ENCODE data around the gene FAM193A. TPM values are rescaled to one million over a fixed set of nuclear protein-coding genes. Genes with fewer than 3 reads are reported as not detected.
"Not testable (repeated sequence)": the region's sequence is repeated elsewhere in the genome, so short reads cannot be mapped to it uniquely, and the experiment has no call there.

Gene FAM193A
- polyA plus RNA-seq, 3 donors from 2014 or later, result 0.03 to 4.8 (median 0.94) TPM

GRCh38 chr4:2728806-2729532 is 192.5 kb downstream of the FAM193A start:
- Mint-ChIP-seq H3K36me3 (peaks cover 4 to 9% (median 4%) of the 10 kb centered on the region in 3 donors), H3K27me3 (ENCODE audit: low read depth in 3 of 3) (peaks cover 0 to 6% (median 3%) of the 10 kb centered on the region in 3 donors), H3K9me3 (no peaks in the 10 kb centered on the region), H3K4me3 (no peak overlapping the region), H3K4me1 (peaks cover 3 to 8% of the 10 kb centered on the region in 2 donors), H3K27ac (peak overlapping the region in 1 of 6 donors; percentile 17)
- DNase-seq, result no peak

DNA sequence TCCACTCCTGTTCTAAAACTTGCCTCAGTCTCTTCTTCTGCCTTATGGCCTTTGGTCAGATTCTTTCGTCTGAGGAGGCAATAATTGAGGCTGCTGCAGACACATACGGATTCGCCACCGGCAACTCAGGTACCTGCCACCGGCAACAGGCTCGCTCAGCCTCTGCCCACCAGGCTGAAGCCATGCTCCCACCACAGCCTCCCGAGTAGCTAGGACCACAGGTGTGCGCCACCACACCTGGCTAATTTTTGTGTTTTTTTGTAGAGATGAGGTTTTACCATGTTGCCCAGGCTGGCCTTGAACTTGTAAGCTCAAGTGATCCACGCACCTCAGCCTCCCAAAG is 193.1 kb downstream of the FAM193A start:
- no peak overlapping the region for H3K27ac Mint-ChIP-seq
- peaks cover 5 to 12% (median 6%) of the 10 kb centered on the region in 3 donors for H3K36me3 Mint-ChIP-seq
- no peak for DNase-seq
- no peaks in the 10 kb centered on the region for H3K9me3 Mint-ChIP-seq
- H3K4me3 Mint-ChIP-seq, result no peak overlapping the region
- peaks cover 0 to 3% of the 10 kb centered on the region in 2 donors for H3K4me1 Mint-ChIP-seq
- peaks cover 0 to 4% (median 3%) of the 10 kb centered on the region in 3 donors for H3K27me3 Mint-ChIP-seq (ENCODE audit: low read depth in 3 of 3)

GRCh38 chr4:2731907-2732317 is 195.5 kb downstream of the FAM193A start:
- Mint-ChIP-seq H3K9me3 (peaks cover 0 to 7% (median under 1%) of the 10 kb centered on the region in 6 donors), H3K36me3 (peaks cover 11 to 32% (median 22%) of the 10 kb centered on the region in 3 donors), H3K4me1 (no peaks in the 10 kb centered on the region), H3K4me3 (no peak overlapping the region), H3K27me3 (ENCODE audit: low read depth in 3 of 3) (peaks cover 0 to 4% (median 3%) of the 10 kb centered on the region in 3 donors), H3K27ac (peak overlapping the region in 2 of 6 donors; percentile 16 to 17)
- DNase-seq, result no peak

DNA sequence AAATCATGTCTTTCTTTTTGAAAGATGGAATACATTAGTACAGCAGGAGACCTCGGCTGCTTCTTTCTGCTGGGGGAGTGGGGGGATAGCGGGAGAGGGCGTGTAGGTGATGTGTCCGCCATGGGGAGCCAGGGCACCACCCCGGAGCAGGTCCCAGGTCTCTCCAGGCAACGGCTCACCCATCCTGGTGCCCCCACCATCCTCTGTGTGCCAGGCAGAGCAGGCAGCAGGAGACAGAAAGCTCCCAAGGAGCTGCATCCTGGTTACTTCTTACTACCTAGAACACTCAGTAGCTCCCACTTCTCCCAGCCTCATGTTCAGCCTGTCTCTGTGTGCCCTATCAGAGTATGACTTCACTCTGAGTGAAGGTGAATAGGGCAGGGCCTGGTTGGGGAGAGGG is 196.1 kb downstream of the FAM193A start:
- H3K27me3 Mint-ChIP-seq (ENCODE audit: low read depth in 3 of 3), result peaks cover 0 to 4% (median 3%) of the 10 kb centered on the region in 3 donors
- DNase-seq, result no peak
- peaks cover 11 to 32% (median 22%) of the 10 kb centered on the region in 3 donors for H3K36me3 Mint-ChIP-seq
- peaks cover 0 to 7% (median under 1%) of the 10 kb centered on the region in 6 donors for H3K9me3 Mint-ChIP-seq
- no peaks in the 10 kb centered on the region for H3K4me1 Mint-ChIP-seq
- H3K27ac Mint-ChIP-seq, result peak overlapping the region in 1 of 6 donors; percentile 64
- H3K4me3 Mint-ChIP-seq, result no peak overlapping the region

DNA sequence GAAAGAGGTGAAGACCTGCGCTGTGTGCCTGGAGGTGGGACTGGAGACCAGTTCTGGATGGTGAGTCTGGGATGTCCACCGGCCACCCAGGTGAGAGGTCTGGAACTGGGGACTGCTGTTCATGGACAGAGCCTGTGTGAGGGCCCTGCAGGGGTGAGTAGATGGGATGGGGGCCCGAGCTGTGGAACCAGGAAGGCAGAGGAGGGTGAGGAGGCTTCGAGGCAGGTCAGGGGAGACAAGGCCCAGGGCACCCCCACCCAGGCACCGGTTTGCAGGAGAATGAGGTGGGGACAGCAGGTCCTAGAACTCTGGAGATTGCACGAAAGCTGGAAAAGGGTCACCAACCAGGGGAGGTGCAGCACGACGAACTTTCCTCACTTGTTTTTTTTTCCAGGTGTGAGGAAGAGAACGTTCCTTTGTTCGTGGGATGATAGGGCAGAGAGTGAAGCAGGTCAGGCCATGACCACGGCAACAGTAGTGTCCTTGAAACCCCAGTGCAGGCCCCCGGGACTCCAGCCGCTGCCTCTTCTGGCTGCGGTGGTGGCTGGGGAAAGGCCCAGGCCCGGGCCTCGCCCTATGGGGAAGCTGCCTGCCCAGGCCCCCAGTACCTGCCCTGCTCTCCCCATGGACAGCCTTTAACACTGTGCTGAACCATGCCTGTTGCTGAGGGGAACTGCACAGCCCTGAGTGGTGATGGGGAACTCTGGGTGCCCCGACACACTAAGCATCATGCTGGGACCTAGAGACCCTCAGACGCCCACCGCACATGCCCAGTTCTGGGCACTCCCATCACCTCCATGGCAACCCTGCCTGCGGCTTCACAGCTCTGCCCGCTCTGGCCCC is 196.8 kb downstream of the FAM193A start:
- Mint-ChIP-seq H3K4me3 (no peak overlapping the region), H3K27ac (peak overlapping the region in 1 of 6 donors; percentile 64), H3K36me3 (peaks cover 13 to 32% (median 23%) of the 10 kb centered on the region in 3 donors), H3K27me3 (ENCODE audit: low read depth in 3 of 3) (peaks cover 0 to 4% (median 3%) of the 10 kb centered on the region in 3 donors), H3K9me3 (peaks cover 0 to 7% (median under 1%) of the 10 kb centered on the region in 6 donors), H3K4me1 (no peaks in the 10 kb centered on the region)
- no peak for DNase-seq

- Mint-ChIP-seq H3K9me3 (peaks cover 0 to 7% (median under 1%) of the 10 kb centered on the region in 6 donors), H3K4me3 (no peak overlapping the region), H3K4me1 (no peaks in the 10 kb centered on the region), H3K36me3 (peaks cover 15 to 32% (median 27%) of the 10 kb centered on the region in 3 donors), H3K27ac (peak overlapping the region in 2 of 6 donors; percentile 15 to 29), H3K27me3 (ENCODE audit: low read depth in 3 of 3) (peaks cover 0 to 6% (median 3%) of the 10 kb centered on the region in 3 donors)
- no peak for DNase-seq
Observed at GRCh38 chr4:2733844-2734574, 197.6 kb downstream of the FAM193A start.

DNA sequence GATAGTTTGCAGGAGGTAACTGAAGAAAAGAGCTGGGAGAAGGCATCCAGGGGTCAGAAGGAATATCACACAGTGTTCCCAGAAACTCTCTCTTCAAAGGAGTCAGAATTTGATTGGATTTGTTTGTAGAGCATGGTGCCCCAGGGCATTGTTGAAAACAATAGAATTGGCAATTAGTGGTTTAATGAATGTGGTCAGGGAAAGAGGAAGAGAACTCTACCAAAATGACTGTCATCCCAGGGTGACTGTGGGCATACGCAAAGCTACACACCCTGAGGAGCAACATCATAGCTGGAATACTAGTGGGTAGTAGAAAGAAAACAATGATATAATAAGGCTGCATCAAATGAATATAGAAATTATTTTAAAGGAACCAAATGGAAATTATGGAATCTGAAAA is 198.2 kb downstream of the FAM193A start:
- Mint-ChIP-seq H3K4me1 (no peaks in the 10 kb centered on the region), H3K9me3 (peaks cover 0 to 7% (median under 1%) of the 10 kb centered on the region in 6 donors), H3K4me3 (no peak overlapping the region), H3K36me3 (peaks cover 15 to 32% (median 27%) of the 10 kb centered on the region in 3 donors), H3K27ac (peak overlapping the region in 2 of 6 donors; percentile 15 to 29), H3K27me3 (ENCODE audit: low read depth in 3 of 3) (peaks cover 0 to 6% (median 3%) of the 10 kb centered on the region in 3 donors)
- no peak for DNase-seq

GRCh38 chr4:2735869-2736268 is 199.4 kb downstream of the FAM193A start:
- Mint-ChIP-seq H3K4me1 (no peaks in the 10 kb centered on the region), H3K9me3 (peaks cover 0 to 7% (median under 1%) of the 10 kb centered on the region in 6 donors), H3K27ac (peak overlapping the region in 1 of 6 donors; percentile 40), H3K27me3 (ENCODE audit: low read depth in 3 of 3) (peaks cover 0 to 8% (median 3%) of the 10 kb centered on the region in 3 donors), H3K36me3 (peaks cover 16 to 33% (median 27%) of the 10 kb centered on the region in 3 donors), H3K4me3 (no peak overlapping the region)
- DNase-seq, result no peak

GRCh38 chr4:2738296-2738695 is 201.8 kb downstream of the FAM193A start:
- peaks cover 15 to 34% (median 24%) of the 10 kb centered on the region in 3 donors for H3K36me3 Mint-ChIP-seq
- H3K4me1 Mint-ChIP-seq; H3K27me3 Mint-ChIP-seq (ENCODE audit: low read depth in 3 of 3); H3K27ac Mint-ChIP-seq; H3K9me3 Mint-ChIP-seq; H3K4me3 Mint-ChIP-seq; DNase-seq: not testable (repeated sequence)

DNA sequence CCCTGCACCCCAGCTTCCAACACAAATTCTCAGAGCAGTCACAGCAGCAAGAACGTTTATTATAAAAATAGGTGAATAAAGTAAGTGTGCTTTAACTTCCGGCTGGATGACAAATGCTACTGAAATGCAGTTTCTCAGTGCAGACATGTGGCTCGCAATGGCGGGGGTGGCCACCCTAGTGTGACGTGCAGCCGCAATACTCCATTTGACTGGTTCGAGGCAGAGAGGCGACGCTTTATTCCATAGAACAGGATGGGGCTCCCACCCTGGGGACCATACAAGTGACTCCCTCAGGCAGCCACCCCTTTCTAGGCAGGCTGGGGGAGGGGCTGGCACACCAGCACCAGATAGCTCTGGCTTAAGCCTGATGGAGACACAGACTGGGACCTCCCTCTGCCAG is 205.2 kb downstream of the FAM193A start:
- H3K27me3 Mint-ChIP-seq (ENCODE audit: low read depth in 3 of 3), result peaks cover 0 to 8% (median 0%) of the 10 kb centered on the region in 3 donors
- no peak overlapping the region for H3K4me3 Mint-ChIP-seq
- no peak for DNase-seq
- H3K4me1 Mint-ChIP-seq, result peaks cover 10 to 11% of the 10 kb centered on the region in 2 donors
- H3K27ac Mint-ChIP-seq, result peak overlapping the region in 3 of 6 donors; percentile 20 to 74 (median 39)
- H3K9me3 Mint-ChIP-seq, result peaks cover 0 to 3% (median 0%) of the 10 kb centered on the region in 6 donors
- H3K36me3 Mint-ChIP-seq, result peaks cover 8 to 20% (median 8%) of the 10 kb centered on the region in 3 donors

DNA sequence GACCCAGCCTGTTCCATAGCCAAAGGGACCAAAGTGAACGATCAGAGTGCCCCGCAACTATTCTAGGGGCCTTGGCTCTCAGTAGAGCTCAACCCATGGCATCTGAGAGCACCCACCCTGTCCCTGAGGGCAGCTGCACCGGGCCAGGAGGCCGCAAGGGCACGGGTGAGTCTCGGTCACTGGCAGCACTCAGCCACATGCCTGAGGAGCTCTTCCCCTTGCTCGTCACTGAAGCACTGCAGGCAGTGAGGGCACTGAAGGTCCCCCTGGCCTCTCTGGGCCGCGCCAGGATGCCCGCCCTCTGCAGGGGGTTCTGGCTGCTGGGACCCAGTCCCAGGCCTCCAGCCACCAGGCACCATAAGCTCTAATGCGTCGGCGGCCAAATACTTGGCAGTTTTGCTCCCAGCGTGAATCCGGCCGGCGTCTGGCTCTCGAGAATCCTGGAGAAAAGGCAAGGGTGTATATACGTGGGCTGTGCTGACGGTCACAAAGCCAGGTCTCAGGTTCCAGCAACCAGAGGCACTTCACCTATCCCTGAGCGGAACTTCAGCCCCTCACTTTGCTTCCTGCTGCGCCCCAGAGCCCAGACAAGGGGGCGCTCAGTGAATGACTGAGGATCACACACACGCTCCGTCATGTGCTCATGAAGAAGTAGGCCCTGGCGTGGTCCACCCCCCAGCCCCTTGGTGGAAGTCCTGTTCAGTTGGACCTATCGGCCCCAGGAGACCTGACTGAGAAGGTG is 205.8 kb downstream of the FAM193A start:
- Mint-ChIP-seq H3K27ac (peak overlapping the region in 1 of 6 donors; percentile 39), H3K27me3 (ENCODE audit: low read depth in 3 of 3) (peaks cover 0 to 8% (median 0%) of the 10 kb centered on the region in 3 donors), H3K4me1 (peaks cover 13 to 16% of the 10 kb centered on the region in 2 donors), H3K4me3 (no peak overlapping the region), H3K36me3 (peaks cover 5 to 18% (median 8%) of the 10 kb centered on the region in 3 donors), H3K9me3 (no peaks in the 10 kb centered on the region)
- DNase-seq, result no peak

DNA sequence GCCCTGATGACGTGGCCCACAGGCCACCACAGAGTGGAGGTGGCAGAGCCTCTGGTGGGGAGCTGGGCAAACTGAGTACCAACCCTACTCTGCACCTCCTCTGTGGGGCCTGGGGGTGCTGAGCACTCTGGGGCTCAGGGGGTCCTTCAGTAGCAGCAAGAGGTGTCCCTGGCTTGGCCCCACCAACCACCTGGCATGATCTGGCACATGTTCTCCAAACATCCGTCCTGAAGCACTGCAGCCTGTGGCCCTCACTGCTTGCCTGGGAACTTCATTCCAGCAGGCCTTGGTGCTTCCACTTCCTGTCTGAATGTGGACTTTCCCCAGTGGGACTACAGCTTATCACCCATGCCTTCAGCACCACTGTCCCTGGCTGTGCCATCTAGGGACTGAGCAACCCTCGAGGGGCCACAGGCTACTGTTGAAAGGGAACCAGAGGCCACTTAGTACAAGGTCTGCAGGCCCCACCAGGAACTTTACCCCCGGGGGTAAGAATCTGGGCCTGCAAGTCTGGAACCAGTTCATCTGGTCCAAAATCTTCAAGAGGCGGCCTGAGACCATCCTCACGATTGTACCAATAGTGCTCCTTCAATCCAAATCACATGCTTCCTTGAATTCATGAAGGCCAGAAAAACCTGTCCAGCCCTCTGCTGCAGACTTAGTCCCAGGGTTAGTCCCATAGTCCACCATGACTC is 206.5 kb downstream of the FAM193A start:
- Mint-ChIP-seq H3K4me1 (peaks cover 19 to 21% of the 10 kb centered on the region in 2 donors), H3K4me3 (no peak overlapping the region), H3K36me3 (peaks cover 5 to 22% (median 12%) of the 10 kb centered on the region in 3 donors), H3K9me3 (no peaks in the 10 kb centered on the region), H3K27me3 (ENCODE audit: low read depth in 3 of 3) (peaks cover 0 to 8% (median 0%) of the 10 kb centered on the region in 3 donors), H3K27ac (peak overlapping the region in 2 of 6 donors; percentile 12 to 44)
- DNase-seq, result no peak

Measured in immature natural killer cell (primary cell).